GM13977 (cell line): ENCODE data around the gene MALRD1.

ENCODE experiments used
- DNase-seq: peaks from one replicate; pipeline ENCODE4 v3.0.0; 2012; ENCODE audit warnings: low spot score
- in situ Hi-C: fragments of 300-500 bp; cut with MboI; formaldehyde crosslinking; loops from one replicate; pipeline ENCODE4 v1.12.0; 2022; ENCODE audit warnings: low sequenced_read_pairs, low pct_unique_long_range_greater_than_20kb, mixed read lengths, inconsistent platforms; ENCODE audit not compliant: unreplicated experiment
- TF ChIP-seq, protein P1 (sequence below): IDR thresholded peaks from 2 replicates; pipeline ENCODE4 v1.5.1; 2012; ENCODE audit warnings: mild to moderate bottlenecking, control low read depth; ENCODE audit not compliant: insufficient read depth; ENCODE audit errors: extremely low read depth, missing control alignments

Gene MALRD1

DNA sequence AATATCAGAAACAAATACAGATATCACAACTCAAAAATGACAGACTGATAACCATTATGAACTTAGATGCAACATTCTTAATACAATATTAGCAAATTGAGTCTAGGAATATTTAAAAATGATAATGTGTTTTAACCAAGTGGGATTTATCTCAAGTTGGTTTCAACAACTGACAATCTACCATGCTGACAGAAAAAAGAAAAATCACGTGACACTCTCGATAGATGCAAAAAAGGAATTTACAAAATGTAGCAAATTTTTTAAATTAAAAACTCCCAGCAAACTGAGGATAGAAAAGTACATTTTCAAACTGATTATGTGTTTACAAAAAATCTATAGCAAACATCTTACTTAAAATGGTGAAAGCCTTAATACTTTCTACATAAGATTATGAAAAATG lies 177.4 kb downstream of the MALRD1 start:
- no peak for DNase-seq
- TF ChIP-seq, protein P1, sequence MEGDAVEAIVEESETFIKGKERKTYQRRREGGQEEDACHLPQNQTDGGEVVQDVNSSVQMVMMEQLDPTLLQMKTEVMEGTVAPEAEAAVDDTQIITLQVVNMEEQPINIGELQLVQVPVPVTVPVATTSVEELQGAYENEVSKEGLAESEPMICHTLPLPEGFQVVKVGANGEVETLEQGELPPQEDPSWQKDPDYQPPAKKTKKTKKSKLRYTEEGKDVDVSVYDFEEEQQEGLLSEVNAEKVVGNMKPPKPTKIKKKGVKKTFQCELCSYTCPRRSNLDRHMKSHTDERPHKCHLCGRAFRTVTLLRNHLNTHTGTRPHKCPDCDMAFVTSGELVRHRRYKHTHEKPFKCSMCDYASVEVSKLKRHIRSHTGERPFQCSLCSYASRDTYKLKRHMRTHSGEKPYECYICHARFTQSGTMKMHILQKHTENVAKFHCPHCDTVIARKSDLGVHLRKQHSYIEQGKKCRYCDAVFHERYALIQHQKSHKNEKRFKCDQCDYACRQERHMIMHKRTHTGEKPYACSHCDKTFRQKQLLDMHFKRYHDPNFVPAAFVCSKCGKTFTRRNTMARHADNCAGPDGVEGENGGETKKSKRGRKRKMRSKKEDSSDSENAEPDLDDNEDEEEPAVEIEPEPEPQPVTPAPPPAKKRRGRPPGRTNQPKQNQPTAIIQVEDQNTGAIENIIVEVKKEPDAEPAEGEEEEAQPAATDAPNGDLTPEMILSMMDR: no peak

DNA sequence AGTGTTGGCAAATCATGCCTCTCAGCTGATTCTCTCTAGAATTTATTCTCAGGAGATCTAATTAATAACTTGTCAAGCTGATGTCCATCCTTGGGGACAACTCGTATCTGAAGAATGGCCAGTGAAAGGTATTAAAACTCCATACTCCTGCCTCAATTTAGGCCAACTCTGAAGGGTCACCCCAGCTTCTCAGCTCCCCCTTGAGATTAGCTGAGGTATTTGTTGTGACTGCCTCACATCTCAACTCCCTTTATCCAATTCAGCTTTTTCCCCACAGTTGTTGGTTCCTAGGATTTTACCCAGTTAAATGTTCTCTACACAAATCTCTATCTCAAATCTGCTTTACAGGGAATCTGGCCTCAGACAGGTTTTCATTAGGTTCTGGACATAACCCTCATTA lies 182.4 kb downstream of the MALRD1 start:
- TF ChIP-seq, protein P1: no peak
- in situ Hi-C loops: no loop called here

More for the DNA sequence above, 177.4 kb downstream of the MALRD1 start:
- in situ Hi-C loops: no loop called here

DNA sequence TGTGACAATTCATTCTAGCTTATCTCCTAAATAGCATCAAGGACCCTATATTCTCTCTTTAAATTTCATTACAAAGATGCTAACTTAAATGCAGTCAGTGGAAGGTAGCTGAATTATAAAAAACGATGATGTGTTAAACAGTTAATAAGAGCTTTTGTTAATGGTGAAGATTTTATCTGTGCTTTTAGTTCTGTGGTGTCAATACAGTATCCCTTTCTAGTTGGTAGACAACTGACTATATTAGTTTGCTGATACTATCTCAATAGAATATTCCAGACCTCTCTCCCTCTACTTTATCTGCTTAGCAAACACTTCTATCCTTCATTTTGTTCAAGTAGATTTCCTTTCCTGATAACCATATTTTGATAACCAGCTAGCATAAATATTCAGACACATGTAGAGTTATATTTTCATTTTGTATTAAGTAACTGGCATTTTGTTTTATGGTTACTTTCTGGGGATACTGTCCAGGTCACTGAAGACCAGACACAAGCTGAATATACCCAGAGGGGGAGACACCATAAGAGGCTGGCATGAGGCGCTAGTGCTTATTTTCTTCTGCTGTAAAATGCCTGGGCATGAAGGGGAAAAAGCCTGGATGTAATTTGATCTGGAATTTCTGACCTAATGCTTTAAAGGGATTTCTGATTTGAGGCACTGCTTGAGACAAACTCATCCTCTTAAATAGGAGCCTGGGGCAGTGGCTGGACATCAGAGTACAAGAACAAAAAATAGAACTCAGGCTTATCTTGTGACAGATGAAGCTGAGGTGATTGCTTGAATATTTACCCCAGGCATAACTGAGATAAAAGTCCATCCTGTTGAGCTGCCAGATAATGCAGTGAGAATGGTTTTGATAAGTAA lies 197.5 kb downstream of the MALRD1 start:
- in situ Hi-C loops: no loop called here
- no peak for DNase-seq
- TF ChIP-seq, protein P1: no peak

More for the DNA sequence above, 182.4 kb downstream of the MALRD1 start:
- no peak for DNase-seq

DNA sequence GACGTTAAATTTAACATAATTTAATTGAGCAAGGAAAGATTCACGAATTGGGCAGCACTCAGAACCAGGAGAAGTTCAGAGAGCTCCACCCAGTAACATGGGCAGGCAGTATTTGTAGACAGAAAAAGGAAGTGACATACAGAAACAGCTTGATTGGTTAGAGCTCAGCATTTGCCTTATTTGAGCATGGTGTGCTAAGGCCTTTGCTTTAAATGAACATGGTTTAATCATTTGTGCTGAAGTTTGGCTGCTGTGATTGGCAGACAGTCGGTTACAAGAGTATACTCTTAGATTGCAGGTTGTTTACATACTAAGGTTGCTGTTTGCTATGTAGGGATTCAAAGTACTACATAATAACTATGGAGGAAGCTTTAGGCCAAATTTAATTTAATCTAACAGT lies 199.2 kb downstream of the MALRD1 start:
- TF ChIP-seq, protein P1: no peak
- in situ Hi-C loops: no loop called here
- DNase-seq: no peak

DNA sequence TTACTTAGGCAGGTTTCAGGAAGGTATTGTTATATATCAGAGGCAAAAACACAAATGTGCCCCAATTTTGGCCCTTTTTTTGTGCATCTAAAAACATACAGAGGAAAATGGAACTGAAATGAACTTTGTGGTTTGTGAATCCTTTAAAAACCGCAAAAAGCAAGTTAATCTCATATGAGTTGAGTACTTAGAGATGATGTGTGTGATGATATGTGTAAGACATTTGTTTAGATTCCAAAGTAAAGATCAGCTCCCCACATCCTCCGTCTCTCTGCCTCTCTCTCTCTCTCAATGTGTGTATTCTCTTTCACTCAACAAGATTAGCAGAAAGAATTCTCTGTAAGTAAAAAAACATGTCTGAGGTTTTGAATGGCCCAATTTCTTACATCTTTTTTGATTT lies 201.9 kb downstream of the MALRD1 start:
- in situ Hi-C loops: no loop called here
- TF ChIP-seq, protein P1: no peak
- no peak for DNase-seq

DNA sequence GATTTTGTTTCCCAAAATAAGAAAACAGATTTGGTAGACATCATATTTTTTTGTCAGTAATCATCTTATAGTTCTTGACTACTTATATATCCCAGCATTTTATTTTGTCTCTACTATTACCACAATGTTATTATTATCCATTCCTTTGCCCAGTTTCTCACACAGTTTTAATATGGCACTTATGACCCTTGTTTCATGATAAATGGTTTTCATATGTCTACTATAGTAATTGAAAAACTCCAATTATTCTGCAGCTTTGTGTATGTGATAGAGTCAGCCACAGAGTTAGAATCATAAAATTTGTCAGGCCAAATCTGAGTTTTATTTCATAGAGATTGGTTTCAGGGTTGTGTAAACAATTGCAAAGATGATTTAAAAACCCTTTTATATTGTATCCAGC lies 203.9 kb downstream of the MALRD1 start:
- in situ Hi-C loops: no loop called here
- DNase-seq: no peak
- TF ChIP-seq, protein P1: no peak
